ENCODE results near the gene DHX35.
"Not testable (repeated sequence)": the region's sequence is repeated elsewhere in the genome, so short reads cannot be mapped to it uniquely, and the experiment has no call there.

Gene DHX35

GRCh38 chr20:38940644-38941043 lies 21.5 kb upstream of the DHX35 start:
- DNase-seq = no peak

DNA sequence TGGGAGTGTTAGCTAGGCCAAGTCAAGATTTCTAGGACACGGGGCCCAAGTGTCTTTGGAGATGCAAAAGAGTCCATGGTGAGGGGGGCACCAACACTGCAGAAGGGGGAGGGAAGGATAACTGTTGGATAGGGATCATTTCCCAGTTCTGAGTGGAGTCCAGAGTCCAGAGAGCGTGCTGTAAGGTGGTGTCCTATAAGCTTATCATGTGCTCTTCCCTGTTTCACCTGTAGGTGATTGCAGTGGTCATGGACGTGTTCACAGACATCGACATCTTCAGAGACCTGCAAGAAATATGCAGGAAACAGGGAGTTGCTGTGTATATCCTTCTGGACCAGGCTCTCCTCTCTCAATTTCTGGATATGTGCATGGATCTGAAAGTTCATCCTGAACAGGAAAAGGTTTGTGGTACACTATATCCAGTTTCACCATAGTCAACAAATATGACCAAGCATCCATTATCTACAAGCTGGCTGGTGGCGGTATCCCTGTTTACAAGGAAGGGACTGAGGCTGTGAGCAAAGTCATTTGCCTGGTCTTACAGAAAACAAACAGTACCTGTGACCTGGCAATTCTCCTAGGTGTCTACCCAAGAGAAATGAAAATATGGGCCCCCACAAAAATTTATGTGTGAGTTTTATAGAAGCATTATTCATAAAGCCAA lies 20.3 kb upstream of the DHX35 start:
- DNase-seq = no peak

DNA sequence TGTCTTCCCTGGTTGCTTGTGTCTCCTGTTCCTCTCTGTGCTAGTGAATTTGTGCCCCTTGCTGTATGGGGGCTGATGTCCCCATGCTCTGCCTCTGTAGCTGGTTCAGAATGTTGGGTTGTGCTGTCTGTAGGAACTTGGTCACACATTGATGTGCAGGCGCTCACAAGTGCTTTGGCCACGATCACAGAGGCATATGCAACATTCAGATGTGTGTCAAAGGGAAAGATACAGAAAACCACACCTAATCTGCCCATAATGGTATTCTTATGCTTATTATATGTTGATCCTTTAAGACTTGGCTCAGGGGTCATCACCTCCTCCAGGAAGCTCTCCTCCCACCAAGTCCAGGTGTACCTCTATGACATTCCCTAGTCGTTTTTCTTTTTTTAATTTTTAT lies 17.1 kb upstream of the DHX35 start:
- DNase-seq = no peak

GRCh38 chr20:38946836-38947235 lies 15.3 kb upstream of the DHX35 start:
- DNase-seq = no peak

DNA sequence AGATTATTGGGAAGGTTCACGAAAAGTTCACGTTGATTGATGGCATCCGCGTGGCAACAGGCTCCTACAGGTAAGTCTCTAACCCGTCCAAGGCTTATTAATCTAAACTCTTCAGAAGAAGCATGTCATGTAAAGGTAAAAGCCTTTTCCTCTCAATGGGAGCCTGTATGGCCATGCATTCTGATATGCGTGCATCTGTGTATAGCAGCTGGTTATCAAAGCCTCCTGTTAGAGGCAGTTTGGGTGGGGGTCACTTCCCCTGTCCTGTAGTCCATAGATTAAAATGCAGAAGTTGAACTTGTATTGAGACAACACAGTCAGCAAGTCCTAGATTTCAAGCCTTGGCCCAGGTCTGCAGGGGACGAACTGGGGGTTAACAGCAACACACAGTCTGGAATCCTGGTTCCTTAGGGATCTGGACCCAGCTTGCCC lies 14.2 kb upstream of the DHX35 start:
- DNase-seq = no peak

GRCh38 chr20:38950254-38950653 lies 11.9 kb upstream of the DHX35 start:
- DNase-seq = no peak

- no peak for DNase-seq
These were observed 10.5 kb upstream of the DHX35 start for GRCh38 chr20:38951611-38952010.

DNA sequence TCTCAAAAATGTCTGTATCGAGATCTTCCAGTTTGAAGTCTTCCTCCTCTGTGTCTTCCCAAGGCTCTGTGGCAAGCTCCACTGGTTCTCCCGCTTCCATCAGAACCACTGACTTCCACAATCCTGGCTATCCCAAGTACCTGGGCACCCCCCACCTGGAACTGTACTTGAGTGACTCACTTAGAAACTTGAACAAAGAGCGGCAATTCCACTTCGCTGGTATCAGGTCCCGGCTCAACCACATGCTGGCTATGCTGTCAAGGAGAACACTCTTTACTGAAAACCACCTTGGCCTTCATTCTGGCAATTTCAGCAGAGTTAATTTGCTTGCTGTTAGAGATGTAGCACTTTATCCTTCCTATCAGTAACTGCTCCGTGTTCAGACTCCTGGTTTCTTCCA lies 10.0 kb upstream of the DHX35 start:
- DNase-seq = no peak

DNA sequence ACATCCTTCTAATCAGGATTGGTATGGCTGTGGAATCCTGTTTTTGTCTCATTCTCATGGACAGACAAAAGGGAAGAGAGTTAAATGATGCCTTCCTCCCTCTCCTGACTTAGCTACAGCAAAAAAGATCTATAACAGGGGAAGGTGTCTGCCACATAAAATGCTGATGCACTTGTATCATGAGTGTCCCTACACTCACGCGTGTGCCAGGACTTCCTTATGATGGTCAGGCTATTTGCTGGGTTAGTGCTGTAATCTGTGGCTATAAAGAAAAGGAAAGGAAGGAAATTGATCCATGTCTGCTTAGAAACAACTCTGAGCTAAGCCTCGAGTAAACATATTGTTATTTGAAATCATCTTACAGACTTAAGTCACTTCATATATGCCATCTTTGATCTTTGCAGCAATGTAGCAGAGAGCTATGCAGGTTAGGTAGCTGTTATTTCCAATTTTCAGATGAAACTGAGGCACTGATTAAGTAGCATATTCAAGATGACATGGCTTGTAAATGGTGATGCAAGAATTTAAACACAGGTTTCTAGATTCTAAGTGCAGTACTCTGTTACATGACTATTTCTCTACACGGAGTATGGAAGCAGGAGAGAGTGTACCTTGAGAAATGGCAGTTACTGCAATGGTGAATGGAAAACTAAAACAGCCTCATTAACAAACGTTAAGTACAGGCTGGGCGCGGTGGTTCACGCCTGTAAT lies 8.4 kb upstream of the DHX35 start:
- no peak for DNase-seq

DNA sequence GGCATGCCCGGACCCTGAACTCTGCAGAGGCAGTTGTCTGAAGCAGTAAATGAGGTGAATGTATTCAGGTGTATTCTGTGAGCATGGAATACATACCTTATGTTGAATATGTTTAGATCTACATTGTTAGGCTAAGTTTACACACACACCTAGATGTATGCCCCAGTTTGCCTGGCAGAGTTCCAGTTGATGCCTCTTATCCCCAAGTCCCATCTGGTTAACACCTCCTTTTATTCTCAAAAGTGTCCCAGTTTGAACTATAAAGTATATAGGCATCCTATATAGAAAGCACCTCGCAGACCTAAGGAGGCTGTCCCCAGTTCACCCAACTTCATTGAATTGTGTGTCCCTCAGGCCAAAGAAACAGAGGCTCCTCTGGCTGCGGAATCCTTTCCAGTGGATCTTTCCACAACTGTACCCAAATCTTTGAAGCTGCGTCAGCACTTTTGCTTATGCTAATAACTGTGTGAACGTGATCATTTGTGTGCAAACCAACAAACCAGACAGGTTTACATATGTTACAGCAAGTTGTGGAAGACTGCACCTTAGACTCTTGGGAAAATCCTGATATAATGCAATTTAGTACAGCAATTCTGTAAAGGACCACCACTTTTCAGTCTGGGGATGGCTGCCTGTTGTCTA lies 4.8 kb upstream of the DHX35 start:
- no peak for DNase-seq

DNA sequence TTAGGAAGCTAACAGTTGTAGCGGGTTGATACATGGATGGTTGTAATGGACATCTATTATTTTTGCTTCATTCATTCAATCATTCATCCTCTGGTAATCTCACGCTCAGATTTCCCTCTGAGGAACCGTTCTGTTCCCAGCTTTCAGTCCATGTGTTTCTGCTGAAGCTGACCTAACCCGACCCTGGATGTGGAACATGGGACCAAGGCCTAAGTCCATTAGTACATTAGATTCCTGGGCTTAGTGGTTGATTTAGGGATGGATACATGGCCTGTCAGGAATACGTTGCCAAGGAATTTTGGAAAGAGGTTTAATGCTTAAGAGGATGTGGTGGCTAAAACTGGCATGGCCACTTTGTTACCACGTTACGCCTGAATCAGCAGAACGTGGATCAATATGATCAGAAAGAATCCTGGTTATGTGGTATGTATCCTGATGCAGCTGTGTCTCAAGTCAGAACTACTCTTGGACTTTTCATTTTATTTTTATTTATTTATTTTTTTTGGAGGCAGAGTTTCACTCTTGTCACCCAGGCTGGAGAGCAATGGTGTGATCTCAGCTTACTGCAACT lies 4.1 kb upstream of the DHX35 start:
- no peak for DNase-seq

DNA sequence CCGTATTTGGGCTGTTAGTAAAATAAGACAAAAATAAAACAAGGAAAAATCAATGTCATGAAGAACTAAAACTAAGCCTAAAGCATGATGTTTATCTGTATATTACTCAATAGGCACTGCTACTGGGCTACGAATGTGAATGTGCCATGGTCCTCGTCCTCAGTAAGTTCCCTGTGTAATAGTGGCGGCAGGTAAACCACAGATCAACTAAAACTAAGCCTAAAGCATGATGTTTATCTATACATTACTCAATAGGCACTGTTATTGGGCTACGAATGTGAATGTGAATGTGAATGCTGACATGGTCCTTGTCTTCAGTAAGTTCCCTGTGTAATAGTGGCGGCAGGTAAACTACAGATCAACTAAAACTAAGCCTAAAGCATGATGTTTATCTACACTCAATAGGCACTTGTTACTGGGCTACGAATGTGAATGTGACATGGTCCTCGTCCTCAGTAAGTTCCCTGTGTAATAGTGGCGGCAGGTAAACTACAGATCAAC lies 1.9 kb upstream of the DHX35 start:
- not testable (repeated sequence) for DNase-seq

- DNase-seq = peak; percentile 37
These were observed 557 bp upstream of the DHX35 start for GRCh38 chr20:38961530-38962043.

GRCh38 chr20:38962928-38963401 lies 821 bp downstream of the DHX35 start:
- DNase-seq = no peak

GRCh38 chr20:38963745-38964144 lies 1.6 kb downstream of the DHX35 start:
- no peak for DNase-seq

DNA sequence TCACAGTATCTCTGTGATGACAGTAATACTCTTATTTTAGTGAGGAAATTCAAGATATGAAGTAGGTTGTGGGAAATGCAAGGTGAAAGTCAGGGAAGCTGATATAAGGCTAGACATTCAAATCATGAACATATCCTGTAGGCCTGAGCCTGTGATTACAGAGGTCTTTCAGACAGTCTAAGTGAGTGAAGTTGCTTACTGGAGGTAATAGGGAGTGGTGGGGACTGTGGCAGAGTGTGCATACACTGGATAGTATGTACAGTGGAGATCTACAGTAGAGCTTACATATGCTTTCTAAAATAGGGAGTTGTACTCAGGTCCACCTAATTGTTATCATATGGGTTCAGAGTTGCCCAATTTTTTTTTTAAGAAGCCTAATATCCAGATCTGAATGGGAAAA lies 3.1 kb downstream of the DHX35 start:
- no peak for DNase-seq

GRCh38 chr20:38968090-38968489 lies 5.9 kb downstream of the DHX35 start:
- no peak for DNase-seq

DNA sequence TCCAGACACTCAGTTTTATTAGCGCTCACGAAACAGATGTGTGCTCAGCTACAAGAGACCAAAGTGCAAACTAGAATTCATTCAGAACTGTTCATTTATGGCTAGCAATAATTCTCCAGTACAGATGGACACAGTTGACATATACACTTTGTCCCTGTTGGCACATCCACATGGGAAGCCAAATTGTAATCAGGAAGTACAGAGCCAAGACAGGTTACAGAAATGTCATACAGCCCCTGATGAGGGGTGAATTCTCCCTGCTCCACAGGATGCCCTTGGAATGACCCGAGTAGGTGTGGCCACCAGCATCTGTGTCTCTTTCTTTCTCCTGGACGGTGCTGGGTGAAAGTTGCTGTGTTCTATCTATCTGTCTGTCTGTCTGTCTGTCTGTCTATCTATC lies 7.6 kb downstream of the DHX35 start:
- no peak for DNase-seq

DNA sequence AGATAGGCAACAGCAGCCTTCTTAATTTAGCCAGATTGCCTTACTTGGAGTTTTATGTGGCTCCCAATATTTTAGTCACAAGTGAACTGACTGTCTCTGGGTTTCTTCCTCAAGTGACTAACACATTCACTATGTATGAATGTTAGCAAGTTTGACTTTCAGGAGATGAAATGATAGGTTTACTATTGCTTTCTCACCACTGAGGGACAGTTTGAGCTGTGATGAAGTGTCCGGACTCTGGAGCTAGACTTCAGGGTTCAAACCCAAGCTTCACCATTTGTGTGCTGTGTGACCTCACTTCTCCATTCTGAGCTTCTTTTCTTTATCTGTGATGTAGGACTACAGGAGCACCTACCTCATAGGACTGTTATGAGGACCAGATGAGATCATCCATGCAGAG lies 8.2 kb downstream of the DHX35 start:
- no peak for DNase-seq

- DNase-seq = no peak
These were observed 11.0 kb downstream of the DHX35 start for GRCh38 chr20:38973107-38973506.

- no peak for DNase-seq
These were observed 11.5 kb downstream of the DHX35 start for GRCh38 chr20:38973645-38974044.

DNA sequence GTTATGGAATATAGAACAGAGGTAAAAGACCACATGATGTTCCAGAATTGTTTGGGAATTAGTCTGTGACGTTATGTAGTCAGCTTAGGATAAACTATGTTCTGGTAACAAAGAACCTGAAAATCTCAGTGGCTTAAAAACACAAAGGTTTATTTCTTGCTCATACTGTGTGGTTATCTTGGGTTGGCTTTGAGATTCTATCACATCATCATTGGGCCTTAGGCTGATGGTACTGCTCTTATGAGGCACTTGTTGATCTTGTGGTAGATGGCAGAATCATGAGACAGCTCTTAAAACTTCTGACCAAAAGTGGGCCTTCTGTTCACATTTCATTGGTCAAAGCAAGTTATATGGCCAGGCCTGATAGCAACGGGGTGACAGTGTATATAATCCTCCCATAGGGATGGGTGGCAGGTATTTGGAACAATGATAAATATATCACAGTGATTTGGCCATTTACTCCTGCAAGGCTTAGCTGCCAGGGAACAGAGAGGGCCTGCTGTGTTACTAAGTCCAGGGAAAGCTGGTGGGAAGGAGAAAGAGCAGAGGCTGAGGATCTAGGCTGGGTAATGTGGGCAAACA lies 13.5 kb downstream of the DHX35 start:
- DNase-seq = no peak

DNA sequence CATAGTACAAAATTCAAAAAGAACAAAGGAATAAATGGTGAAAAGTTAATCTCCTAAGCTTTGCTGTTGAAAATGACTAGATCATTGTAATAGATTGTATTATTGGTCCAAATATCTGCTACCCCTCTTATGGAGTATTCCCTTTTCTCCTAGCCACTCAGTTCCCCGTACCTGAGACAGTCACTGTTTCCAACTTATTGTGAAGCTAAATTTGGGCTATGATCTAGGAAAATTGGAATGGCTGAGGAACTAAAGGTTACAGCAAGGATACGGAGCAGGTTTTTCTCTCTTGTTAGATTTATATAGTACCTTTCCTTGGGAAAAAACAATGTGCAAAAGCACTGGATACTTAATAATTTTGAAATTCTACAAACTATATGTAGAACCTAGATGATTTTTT lies 17.3 kb downstream of the DHX35 start:
- no peak for DNase-seq
